Bone marrow (tissue), 2 donors: Measurements from ENCODE around the gene BTRC.

Experiments
- DNase-seq, 2 donors: peaks; one replicate each; lab custom pipeline; 2025; lab: John Stamatoyannopoulos, UW

BTRC gene

DNA sequence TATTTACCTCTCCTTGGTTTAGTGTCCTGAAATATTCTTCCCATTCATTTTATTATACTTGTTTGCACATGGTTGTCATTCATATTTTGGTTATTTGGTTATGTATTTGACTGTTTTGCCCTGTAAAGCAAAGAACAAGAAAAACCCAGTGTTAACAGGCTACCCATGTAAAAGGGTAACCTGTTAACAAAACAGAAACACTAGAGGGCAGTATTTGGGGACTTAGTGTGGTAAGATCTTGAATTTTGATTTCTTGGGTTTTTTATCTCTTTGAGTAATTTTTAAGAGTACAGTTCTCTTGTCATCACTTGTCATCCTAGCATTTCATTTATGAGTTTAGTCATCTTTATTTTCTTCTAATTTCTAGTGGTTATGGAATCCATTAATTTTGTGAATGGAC, 182.8 kb downstream of the BTRC start:
- no peak for DNase-seq

- DNase-seq: no peak
These were observed 184.5 kb downstream of the BTRC start for GRCh38 chr10:101538446-101538845.

DNA sequence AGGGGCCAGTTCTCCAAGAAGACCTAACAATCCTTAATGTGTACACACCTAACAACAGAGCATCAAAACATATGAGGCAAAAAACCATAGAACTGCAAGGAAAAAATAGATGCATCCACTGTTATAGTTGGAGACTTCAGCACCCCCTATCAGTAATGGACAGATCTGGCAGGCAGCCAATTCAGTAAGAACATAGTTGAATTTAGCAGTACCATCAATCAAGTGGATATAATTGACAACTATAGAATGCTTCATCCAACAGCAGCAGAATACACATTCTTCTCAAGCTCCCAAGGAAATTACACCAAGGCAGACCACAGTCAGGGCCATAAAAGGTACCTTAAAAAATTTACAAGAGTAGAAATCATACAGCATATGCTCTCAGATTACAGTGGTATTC, 191.9 kb downstream of the BTRC start:
- no peak for DNase-seq

DNA sequence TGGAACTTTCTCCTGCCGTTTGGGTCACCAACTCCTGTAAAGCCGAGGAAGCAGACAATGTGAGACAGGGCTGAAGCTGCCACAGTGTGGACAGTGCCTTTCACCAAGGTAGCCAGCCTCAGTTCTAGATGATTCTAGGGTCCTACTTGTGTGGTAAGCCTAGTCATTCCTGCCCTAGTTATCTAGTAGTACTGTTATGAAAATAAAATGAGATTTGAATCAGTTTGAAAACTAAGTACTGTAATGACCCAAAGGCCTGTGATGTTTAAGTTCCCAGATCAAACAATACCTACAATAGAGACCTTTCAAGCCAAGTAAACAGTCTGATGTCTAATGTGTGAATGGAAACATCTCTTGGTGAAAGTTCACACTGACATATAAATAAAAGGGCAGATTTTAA, 197.0 kb downstream of the BTRC start:
- no peak for DNase-seq

DNA sequence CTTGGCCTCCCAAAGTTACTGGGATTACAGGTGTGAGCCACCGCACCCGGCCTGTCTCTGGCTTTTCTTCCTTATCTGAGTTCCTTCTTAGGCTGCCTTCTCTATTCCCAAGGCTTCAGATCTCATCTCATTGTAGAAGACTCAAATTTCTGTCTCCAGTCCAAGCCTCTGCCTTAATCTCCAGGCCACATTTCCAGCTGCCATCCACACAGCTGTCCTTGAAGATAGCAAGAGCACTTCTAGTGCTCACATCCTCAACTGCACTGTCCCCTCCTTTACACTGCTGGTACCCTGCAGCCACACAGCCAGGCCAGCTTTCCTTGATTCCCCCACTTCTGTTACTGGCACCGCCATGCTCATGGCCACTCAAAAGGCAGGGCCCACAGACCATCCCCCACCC, 198.5 kb downstream of the BTRC start:
- DNase-seq: no peak

DNA sequence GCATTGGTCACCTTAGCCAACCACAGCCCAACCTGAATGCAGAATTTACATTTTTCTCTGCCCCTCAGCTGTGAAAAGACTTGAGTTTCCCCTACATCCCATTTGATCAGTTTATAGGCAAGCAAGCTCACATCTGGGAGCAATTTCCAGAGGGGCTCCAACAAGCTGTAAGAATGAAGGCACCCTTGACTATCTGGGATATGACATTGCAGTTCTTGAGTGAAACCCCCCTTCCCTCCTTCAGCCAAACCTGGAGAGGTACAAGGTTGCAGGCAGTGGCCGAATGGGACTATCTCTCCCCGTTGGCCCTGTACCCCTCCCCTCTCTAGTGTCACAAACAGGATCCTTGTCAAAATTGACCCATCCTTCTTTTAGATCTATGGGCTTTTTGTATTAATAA, 203.6 kb downstream of the BTRC start:
- no peak for DNase-seq

- DNase-seq: no peak
These were observed 204.2 kb downstream of the BTRC start for GRCh38 chr10:101558204-101558603.

GRCh38 chr10:101558671-101559595, 205.0 kb downstream of the BTRC start:
- no peak for DNase-seq

GRCh38 chr10:101559596-101560297, 205.8 kb downstream of the BTRC start:
- DNase-seq: no peak

- no peak for DNase-seq
These were observed 206.5 kb downstream of the BTRC start for GRCh38 chr10:101560298-101561067.

GRCh38 chr10:101561068-101561915, 207.3 kb downstream of the BTRC start:
- no peak for DNase-seq

DNA sequence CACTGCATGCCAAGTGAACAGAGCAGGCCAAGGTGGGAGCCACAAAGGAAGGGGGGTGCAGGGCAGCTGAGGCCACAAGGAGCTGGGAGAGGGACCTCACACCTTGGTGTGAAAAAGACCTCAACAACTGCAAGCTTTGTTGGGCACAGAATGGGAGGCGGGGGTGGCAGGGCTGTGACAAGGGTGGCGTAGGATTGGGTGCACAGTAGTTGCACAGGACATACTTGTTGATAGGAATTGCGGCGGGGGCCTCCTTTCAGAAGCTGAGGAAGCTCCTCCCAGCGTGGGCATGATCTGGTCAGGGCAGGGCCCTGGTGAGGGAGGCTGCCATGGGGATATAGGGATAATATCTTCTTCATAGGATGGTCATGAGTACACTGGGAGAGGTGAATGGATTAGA, 208.3 kb downstream of the BTRC start:
- no peak for DNase-seq

GRCh38 chr10:101563007-101563406, 209.0 kb downstream of the BTRC start:
- no peak for DNase-seq

DNA sequence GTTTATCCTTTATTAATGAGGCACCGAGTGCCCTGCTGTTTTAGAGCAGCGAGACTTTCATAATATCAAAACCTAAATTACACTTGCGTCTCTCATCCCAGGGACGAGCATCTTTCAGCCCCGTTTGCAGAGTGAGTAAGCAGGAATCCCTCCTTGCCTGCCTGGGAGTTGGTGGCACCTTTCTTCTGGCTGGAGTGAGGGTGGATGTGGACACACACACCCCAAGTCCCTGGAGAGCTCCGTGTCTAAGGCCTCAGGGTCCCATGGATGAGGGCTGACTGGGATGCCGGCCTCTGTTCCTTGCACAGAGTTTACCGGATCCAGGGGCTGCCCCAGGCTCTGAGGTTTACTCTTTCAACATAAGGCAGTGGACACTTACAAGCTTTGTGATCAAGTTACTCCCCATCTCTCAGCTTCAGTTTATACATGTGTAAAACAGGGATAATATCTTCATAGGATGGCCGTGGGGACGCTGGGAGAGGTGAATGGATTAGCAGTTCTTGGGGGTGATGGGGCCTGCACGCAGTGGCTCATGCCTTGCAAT, 209.6 kb downstream of the BTRC start:
- DNase-seq: no peak

DNA sequence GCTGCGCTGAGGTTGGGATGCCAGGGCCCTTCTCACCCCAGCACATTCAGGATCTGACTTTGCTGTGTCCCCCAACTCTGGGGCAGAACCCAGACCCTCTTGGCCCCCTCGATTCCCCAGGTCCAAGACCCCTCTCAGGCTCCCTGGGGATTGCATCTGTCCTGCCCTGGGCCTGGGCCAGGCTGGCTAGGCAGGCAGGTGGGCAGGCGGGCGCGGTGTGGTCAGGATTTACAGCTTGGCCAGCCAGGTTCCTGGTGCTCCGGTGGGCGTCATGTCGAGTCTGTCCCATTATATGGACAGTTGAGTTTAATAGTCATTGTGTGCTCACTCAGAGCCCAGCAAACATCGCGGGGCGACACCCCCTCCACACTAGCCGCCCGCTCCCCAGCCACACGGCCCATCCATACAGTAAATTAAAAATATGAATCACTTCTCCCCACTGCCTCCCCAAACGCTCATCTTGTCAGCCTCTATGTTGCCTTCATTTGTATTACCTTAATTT, 210.6 kb downstream of the BTRC start:
- no peak for DNase-seq

GRCh38 chr10:101565370-101565900, 211.5 kb downstream of the BTRC start:
- no peak for DNase-seq

DNA sequence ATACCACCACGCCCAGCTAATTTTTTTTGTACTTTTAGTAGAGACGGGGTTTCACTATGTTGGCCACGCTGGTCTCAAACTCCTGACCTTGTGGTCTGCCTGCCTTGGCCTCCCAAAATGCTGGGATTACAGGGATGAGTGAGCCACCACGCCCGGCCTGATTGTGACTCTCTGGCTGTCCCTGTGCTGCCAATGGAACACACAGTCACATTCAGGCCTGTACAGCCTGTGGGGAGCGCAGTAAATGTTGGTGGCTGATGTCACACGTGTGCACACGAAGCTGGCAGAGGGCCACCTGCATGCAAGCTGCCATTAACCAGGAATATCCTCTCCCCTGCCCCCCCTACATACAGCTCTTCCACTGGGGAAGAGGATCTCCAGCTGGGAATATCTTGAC, 212.0 kb downstream of the BTRC start:
- no peak for DNase-seq

GRCh38 chr10:101566333-101567164, 212.6 kb downstream of the BTRC start:
- no peak for DNase-seq

GRCh38 chr10:101567165-101568006, 213.4 kb downstream of the BTRC start:
- DNase-seq: no peak
